Spleen (tissue), 7 donors: ENCODE measurements around the gene ABTB2.

Source experiments
- CTCF ChIP-seq, 11 experiments: fragments of 200-600 bp in 7 of 11; fragments of 450-650 bp in 4 of 11; sonication (generic) in 4 of 11; IDR thresholded peaks in 8 of 11; conservative IDR thresholded peaks in 3 of 11; 1 replicate in 7 of 11; 2 replicates in 4 of 11; pipeline versions ENCODE4 v1.4.0 to v1.8.0; 2016 to 2021; ENCODE audit warnings: antibody characterized with exemption in 11 of 11, inconsistent platforms in 4 of 11, mild to moderate bottlenecking in 1 of 11
- POLR2A ChIP-seq, 3 donors: fragments of 450-650 bp; IDR thresholded peaks; one replicate each; pipeline ENCODE4 v1.5.1; 2017; ENCODE audit warnings: antibody characterized with exemption in 3 of 3, mild to moderate bottlenecking in 1 of 3
- POLR2AphosphoS5 ChIP-seq, 3 donors: sonication (generic); formaldehyde crosslinking; IDR thresholded peaks; one replicate each; pipeline ENCODE4 v1.5.1; 2017; ENCODE audit warnings: antibody characterized with exemption in 3 of 3
- donor health status: DM: no; HTN: no; CAD: no; lungs with moderate emphysema.
- donor health status: DM: no; HTN: no; CAD: no.
- donor health status: DM: no; HTN: no; CAD: no.

GRCh38 chr11:34404280-34404679 lies 46.5 kb upstream of the ABTB2 start:
- TF ChIP-seq CTCF (IDR thresholded peaks at IDR 0.05 in 8 of 11, conservative IDR thresholded peaks at IDR 0.05 in 3 of 11) (no peak), POLR2AphosphoS5 (IDR thresholded peaks at IDR 0.05) (no peak), POLR2A (IDR thresholded peaks at IDR 0.05) (no peak)
